ENCODE results near the gene FOXI2. TPM values are rescaled to one million over a fixed set of nuclear protein-coding genes. Genes with fewer than 3 reads are reported as not detected.

FOXI2 gene
- total and polyA plus RNA-seq, 5 donors from 2014 or later = not detected

DNA sequence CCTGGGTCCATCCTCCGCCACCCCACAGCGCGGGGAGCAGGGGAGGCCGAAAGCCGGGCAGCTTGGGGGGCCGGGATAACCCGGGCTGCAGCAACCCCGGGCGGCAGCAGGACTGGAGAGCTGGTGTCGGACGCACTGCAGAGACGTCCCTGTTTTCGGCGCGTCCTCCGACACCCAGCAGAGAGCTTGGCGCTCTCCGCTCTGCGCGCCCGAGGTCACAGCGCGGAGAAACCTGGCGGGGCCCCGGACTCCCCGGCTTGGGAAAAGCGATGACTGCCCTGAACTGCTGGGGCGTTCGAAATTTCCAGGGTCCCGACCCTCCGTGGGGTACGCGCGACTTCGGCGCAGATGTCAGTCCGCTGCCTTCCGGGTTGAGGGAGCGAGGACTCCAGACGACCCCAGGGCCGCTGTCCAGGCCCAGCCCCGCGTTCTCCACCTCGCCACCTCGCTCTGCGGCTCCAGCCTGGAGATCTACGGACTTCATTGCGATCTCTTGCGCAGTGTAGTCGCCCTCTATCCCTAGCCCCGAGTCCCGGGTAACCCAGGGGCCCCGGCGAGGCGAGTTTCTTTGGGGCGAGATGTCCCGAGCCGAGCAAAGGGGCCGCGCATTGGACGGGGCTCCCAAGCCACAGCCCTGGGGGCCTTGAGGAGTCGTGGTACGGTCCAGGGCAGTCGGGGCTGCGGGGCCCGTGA is 617 bp upstream of the FOXI2 start:
- no peaks in the 10 kb centered on the region for H3K36me3 Mint-ChIP-seq
- H3K27ac Mint-ChIP-seq = no peak overlapping the region
- H3K4me3 ChIP-seq (ENCODE audit: low read depth, low read length) = no peak overlapping the region
- ATAC-seq (ENCODE audit: low read depth in 2 of 2) = no peak
- H3K4me1 Mint-ChIP-seq = no peaks in the 10 kb centered on the region
- H3K9me3 Mint-ChIP-seq = peaks cover 0 to 6% (median 0%) of the 10 kb centered on the region in 7 donors
- DNase-seq = no peak
- H3K27me3 ChIP-seq (ENCODE audit: control insufficient read depth, insufficient read depth, low read length) = no peaks in the 10 kb centered on the region
- H3K27ac ChIP-seq (ENCODE audit: insufficient read depth, low read length, poor library complexity, severe bottlenecking) = no peak overlapping the region
- no peaks in the 10 kb centered on the region for H3K4me1 ChIP-seq (ENCODE audit: control insufficient read depth, insufficient read depth, low read length, poor library complexity, severe bottlenecking)
- no peaks in the 10 kb centered on the region for H3K9me3 ChIP-seq (ENCODE audit: control insufficient read depth in 2 of 2, low read length in 2 of 2)
- H3K4me3 Mint-ChIP-seq = no peak overlapping the region
- no peaks in the 10 kb centered on the region for H3K36me3 ChIP-seq (ENCODE audit: control insufficient read depth, insufficient read depth, low read length)
- H3K27me3 Mint-ChIP-seq = peaks cover 17% of the 10 kb centered on the region

GRCh38 chr10:127737563-127738511 is 852 bp downstream of the FOXI2 start:
- Mint-ChIP-seq H3K4me3 (no peak overlapping the region), H3K4me1 (no peaks in the 10 kb centered on the region), H3K36me3 (no peaks in the 10 kb centered on the region), H3K27me3 (peaks cover 17% of the 10 kb centered on the region), H3K9me3 (peaks cover 0 to 6% (median 0%) of the 10 kb centered on the region in 7 donors), H3K27ac (no peak overlapping the region)
- Histone ChIP-seq H3K27me3 (ENCODE audit: control insufficient read depth, insufficient read depth, low read length) (no peaks in the 10 kb centered on the region), H3K36me3 (ENCODE audit: control insufficient read depth, insufficient read depth, low read length) (no peaks in the 10 kb centered on the region), H3K4me1 (ENCODE audit: control insufficient read depth, insufficient read depth, low read length, poor library complexity, severe bottlenecking) (no peaks in the 10 kb centered on the region), H3K27ac (ENCODE audit: insufficient read depth, low read length, poor library complexity, severe bottlenecking) (no peak overlapping the region), H3K9me3 (ENCODE audit: control insufficient read depth in 2 of 2, low read length in 2 of 2) (no peaks in the 10 kb centered on the region), H3K4me3 (ENCODE audit: low read depth, low read length) (no peak overlapping the region)
- no peak for DNase-seq
- ATAC-seq (ENCODE audit: low read depth in 2 of 2) = no peak

- ATAC-seq (ENCODE audit: low read depth in 2 of 2) (no peak), DNase-seq (no peak)
- Histone ChIP-seq H3K4me3 (ENCODE audit: low read depth, low read length) (no peak overlapping the region), H3K9me3 (ENCODE audit: control insufficient read depth in 2 of 2, low read length in 2 of 2) (no peaks in the 10 kb centered on the region), H3K4me1 (ENCODE audit: control insufficient read depth, insufficient read depth, low read length, poor library complexity, severe bottlenecking) (no peaks in the 10 kb centered on the region), H3K27me3 (ENCODE audit: control insufficient read depth, insufficient read depth, low read length) (no peaks in the 10 kb centered on the region), H3K27ac (ENCODE audit: insufficient read depth, low read length, poor library complexity, severe bottlenecking) (no peak overlapping the region), H3K36me3 (ENCODE audit: control insufficient read depth, insufficient read depth, low read length) (no peaks in the 10 kb centered on the region)
- no peak overlapping the region for H3K4me3 Mint-ChIP-seq
- no peaks in the 10 kb centered on the region for H3K36me3 Mint-ChIP-seq
- no peak overlapping the region for H3K27ac Mint-ChIP-seq
- no peaks in the 10 kb centered on the region for H3K4me1 Mint-ChIP-seq
- H3K9me3 Mint-ChIP-seq = peaks cover 0 to 3% (median 0%) of the 10 kb centered on the region in 7 donors
- H3K27me3 Mint-ChIP-seq = peaks cover 15% of the 10 kb centered on the region
Observed at GRCh38 chr10:127738512-127739424, 1.8 kb downstream of the FOXI2 start.

DNA sequence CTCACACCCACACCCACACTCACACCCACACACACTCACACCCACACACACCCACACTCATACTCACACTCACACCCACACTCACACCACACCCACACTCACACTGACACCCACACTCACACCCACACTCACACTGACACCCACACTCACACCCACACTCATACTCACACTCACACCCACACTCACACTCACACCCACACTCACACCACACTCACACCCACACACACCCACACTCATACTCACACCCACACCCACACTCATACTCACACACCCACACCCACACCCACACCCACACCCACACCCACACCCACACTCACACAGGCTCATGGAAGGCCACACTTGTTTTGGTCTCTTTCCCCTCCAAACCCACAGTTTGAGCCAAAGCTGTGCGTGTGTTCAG is 2.9 kb downstream of the FOXI2 start:
- no peaks in the 10 kb centered on the region for H3K36me3 ChIP-seq (ENCODE audit: control insufficient read depth, insufficient read depth, low read length)
- Mint-ChIP-seq H3K27me3 (peaks cover 8% of the 10 kb centered on the region), H3K4me3 (no peak overlapping the region), H3K36me3 (no peaks in the 10 kb centered on the region), H3K9me3 (peaks cover 0 to 1% (median 0%) of the 10 kb centered on the region in 7 donors), H3K27ac (no peak overlapping the region), H3K4me1 (no peaks in the 10 kb centered on the region)
- H3K9me3 ChIP-seq (ENCODE audit: control insufficient read depth in 2 of 2, low read length in 2 of 2) = no peaks in the 10 kb centered on the region
- no peak overlapping the region for H3K27ac ChIP-seq (ENCODE audit: insufficient read depth, low read length, poor library complexity, severe bottlenecking)
- DNase-seq = no peak
- ATAC-seq (ENCODE audit: low read depth in 2 of 2) = no peak
- no peak overlapping the region for H3K4me3 ChIP-seq (ENCODE audit: low read depth, low read length)
- no peaks in the 10 kb centered on the region for H3K4me1 ChIP-seq (ENCODE audit: control insufficient read depth, insufficient read depth, low read length, poor library complexity, severe bottlenecking)
- H3K27me3 ChIP-seq (ENCODE audit: control insufficient read depth, insufficient read depth, low read length) = no peaks in the 10 kb centered on the region

- Histone ChIP-seq H3K9me3 (ENCODE audit: control insufficient read depth in 2 of 2, low read length in 2 of 2) (no peaks in the 10 kb centered on the region), H3K27me3 (ENCODE audit: control insufficient read depth, insufficient read depth, low read length) (no peaks in the 10 kb centered on the region), H3K27ac (ENCODE audit: insufficient read depth, low read length, poor library complexity, severe bottlenecking) (no peak overlapping the region), H3K36me3 (ENCODE audit: control insufficient read depth, insufficient read depth, low read length) (no peaks in the 10 kb centered on the region), H3K4me3 (ENCODE audit: low read depth, low read length) (no peak overlapping the region), H3K4me1 (ENCODE audit: control insufficient read depth, insufficient read depth, low read length, poor library complexity, severe bottlenecking) (no peaks in the 10 kb centered on the region)
- no peak overlapping the region for H3K27ac Mint-ChIP-seq
- DNase-seq (no peak), ATAC-seq (ENCODE audit: low read depth in 2 of 2) (no peak)
- no peaks in the 10 kb centered on the region for H3K4me1 Mint-ChIP-seq
- H3K9me3 Mint-ChIP-seq = no peaks in the 10 kb centered on the region
- H3K4me3 Mint-ChIP-seq = no peak overlapping the region
- H3K36me3 Mint-ChIP-seq = no peaks in the 10 kb centered on the region
- peaks cover 4% of the 10 kb centered on the region for H3K27me3 Mint-ChIP-seq
Observed at GRCh38 chr10:127740596-127740995, 3.6 kb downstream of the FOXI2 start.

DNA sequence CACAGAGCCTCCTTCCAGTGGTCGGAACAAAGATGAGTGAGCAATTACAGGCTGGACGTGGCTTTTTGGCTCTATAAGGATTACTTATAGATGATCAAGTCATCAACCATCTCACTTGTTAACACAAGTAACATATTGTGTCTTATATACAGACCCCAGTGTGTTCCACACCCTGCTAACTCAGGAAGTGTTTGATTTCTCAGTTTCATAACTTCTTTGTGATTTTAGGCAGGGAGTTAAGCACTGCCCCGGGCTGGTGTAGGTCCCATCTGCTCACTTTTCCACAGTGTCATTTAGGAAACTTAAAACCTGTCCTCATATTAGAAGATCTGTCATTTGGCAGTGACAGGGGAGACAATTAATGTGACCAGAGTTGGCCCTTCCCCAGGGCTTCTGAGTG is 6.2 kb downstream of the FOXI2 start:
- Histone ChIP-seq H3K4me1 (ENCODE audit: control insufficient read depth, insufficient read depth, low read length, poor library complexity, severe bottlenecking) (no peaks in the 10 kb centered on the region), H3K36me3 (ENCODE audit: control insufficient read depth, insufficient read depth, low read length) (no peaks in the 10 kb centered on the region), H3K27me3 (ENCODE audit: control insufficient read depth, insufficient read depth, low read length) (no peaks in the 10 kb centered on the region), H3K27ac (ENCODE audit: insufficient read depth, low read length, poor library complexity, severe bottlenecking) (no peak overlapping the region), H3K9me3 (ENCODE audit: control insufficient read depth in 2 of 2, low read length in 2 of 2) (no peaks in the 10 kb centered on the region), H3K4me3 (ENCODE audit: low read depth, low read length) (no peak overlapping the region)
- Mint-ChIP-seq H3K9me3 (peaks cover 0 to 1% (median 0%) of the 10 kb centered on the region in 7 donors), H3K4me3 (no peak overlapping the region), H3K36me3 (no peaks in the 10 kb centered on the region), H3K27ac (no peak overlapping the region), H3K4me1 (no peaks in the 10 kb centered on the region), H3K27me3 (peaks cover 2% of the 10 kb centered on the region)
- DNase-seq = no peak
- ATAC-seq (ENCODE audit: low read depth in 2 of 2) = no peak

GRCh38 chr10:127744956-127745355 is 8.0 kb downstream of the FOXI2 start:
- H3K27me3 Mint-ChIP-seq = no peaks in the 10 kb centered on the region
- no peaks in the 10 kb centered on the region for H3K4me1 Mint-ChIP-seq
- H3K36me3 Mint-ChIP-seq = no peaks in the 10 kb centered on the region
- Histone ChIP-seq H3K4me3 (ENCODE audit: low read depth, low read length) (no peak overlapping the region), H3K36me3 (ENCODE audit: control insufficient read depth, insufficient read depth, low read length) (no peaks in the 10 kb centered on the region), H3K9me3 (ENCODE audit: control insufficient read depth in 2 of 2, low read length in 2 of 2) (no peaks in the 10 kb centered on the region), H3K4me1 (ENCODE audit: control insufficient read depth, insufficient read depth, low read length, poor library complexity, severe bottlenecking) (no peaks in the 10 kb centered on the region), H3K27ac (ENCODE audit: insufficient read depth, low read length, poor library complexity, severe bottlenecking) (no peak overlapping the region), H3K27me3 (ENCODE audit: control insufficient read depth, insufficient read depth, low read length) (no peaks in the 10 kb centered on the region)
- DNase-seq = no peak
- H3K9me3 Mint-ChIP-seq = peaks cover 0 to 10% (median 1%) of the 10 kb centered on the region in 7 donors
- no peak overlapping the region for H3K4me3 Mint-ChIP-seq
- ATAC-seq (ENCODE audit: low read depth in 2 of 2) = no peak
- no peak overlapping the region for H3K27ac Mint-ChIP-seq
